Limb (tissue), 2 donors: Measurements from ENCODE around the gene VEGFA.
A peak's percentile ranks its signal among the peaks of the same experiment; 100 is the strongest.

Experiments used
- DNase-seq, 2 donors: peaks; one replicate each; pipeline ENCODE4 v3.0.0-alpha.2; 2016; ENCODE audit errors: extremely low spot score in 2 of 2

Gene VEGFA

GRCh38 chr6:43769526-43770371, at the start of gene VEGFA:
Gene VEGFA, plus strand, starts transcription at chr6:43770211.
- DNase-seq, result peak; percentile 91 to 96

GRCh38 chr6:43720999-43721398, 49.0 kb upstream of the VEGFA start:
- DNase-seq, result no peak

- DNase-seq, result no peak
These were observed 47.0 kb upstream of the VEGFA start for GRCh38 chr6:43722920-43723545.

- no peak for DNase-seq
These were observed 46.2 kb upstream of the VEGFA start for GRCh38 chr6:43723737-43724295.

DNA sequence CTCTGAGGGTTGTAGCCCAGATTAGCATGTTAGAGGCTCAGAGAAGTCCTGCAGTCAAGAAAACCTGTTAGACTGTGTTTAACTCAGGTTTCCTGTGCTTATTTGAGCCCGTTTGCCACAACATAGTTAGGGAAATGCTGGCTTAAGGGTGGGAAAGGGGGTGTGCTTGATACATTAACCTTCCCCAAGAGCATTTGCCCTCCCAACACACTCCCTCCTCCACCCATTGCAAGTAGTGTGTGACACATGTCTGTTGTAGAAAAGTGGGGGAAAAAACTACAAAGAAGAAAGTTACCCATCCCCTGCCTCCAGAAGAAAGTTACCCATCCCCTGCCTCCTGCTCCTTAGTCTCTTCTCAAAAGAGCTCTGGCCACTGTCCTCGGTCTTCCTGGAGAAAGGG, 45.7 kb upstream of the VEGFA start:
- no peak for DNase-seq

DNA sequence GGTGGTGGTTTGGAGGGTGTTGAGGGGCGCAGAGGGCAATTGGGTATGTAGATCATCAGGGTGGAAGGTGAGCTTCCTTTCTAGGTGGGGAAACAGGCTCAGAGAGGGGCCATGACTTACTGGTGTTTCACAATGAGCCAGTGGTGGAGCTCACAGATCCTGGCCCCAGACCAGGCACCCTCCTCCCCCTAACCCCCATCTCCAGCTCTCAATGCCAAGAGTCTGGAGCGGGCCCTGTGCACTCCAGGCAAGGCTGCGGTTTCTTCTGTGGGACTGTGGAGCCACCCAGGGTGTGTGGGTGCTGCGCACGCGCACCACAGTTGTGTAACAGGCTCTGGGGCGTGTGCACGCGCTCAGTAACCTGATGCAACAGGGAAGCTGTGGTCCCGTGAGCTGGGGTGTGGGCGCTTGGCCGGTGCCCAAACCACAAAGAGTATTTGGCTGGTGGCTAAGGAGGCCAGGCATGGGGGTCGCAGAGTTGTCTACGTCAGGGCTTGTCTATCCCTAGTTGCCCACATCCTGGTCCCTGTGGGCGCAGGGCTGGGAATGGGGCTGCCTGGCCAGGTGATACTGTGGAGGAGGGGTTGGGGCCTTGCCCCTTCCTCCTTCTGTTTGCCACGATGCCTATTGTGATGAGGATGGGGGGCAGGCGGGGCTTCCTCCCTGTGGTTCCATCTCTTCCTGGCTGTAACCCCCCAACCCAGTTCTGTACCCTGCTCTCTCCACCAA, 44.9 kb upstream of the VEGFA start:
- peak; percentile 61 to 83 for DNase-seq

GRCh38 chr6:43725643-43726580, 44.1 kb upstream of the VEGFA start:
- DNase-seq, result no peak

DNA sequence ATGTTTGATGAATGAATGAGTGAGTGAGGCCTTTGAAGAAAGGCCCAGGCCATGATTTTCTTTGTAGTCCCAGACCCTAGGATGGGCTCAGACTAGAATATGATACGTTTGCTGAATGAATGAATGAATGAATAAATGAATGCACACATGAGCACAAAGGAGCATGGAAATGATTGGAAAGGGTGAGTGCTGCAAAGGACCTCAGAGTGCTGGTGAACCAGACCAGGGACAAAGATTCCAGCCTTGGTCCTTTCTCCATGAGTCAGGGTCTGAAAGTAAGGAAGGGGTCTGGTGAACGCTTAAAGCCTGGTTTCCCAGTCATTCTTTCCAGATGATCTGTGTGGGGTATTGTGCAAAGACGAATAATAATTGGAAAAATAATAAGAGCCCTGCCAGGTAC, 42.4 kb upstream of the VEGFA start:
- DNase-seq, result no peak

- peak in 1 of 2 donors; percentile 1 for DNase-seq
These were observed 41.4 kb upstream of the VEGFA start for GRCh38 chr6:43728586-43728985.

DNA sequence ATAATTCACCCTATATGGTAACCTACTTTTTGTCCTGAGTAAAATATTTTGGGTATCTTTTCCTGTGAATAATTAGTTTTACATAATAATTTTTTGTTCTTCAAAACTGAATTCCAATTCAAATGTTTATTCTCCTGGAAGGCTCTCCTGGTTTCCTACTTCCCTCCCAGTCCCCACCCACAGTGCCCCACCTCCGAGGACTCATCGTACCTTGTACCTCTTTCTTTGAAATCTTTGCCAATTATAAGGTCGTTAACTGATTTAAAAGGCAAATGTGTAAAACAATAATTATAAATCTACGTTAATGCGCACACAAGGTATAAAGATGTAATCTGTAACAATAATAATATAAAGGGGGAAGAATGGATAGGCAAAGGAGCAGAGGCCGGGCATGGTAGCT, 40.5 kb upstream of the VEGFA start:
- no peak for DNase-seq

DNA sequence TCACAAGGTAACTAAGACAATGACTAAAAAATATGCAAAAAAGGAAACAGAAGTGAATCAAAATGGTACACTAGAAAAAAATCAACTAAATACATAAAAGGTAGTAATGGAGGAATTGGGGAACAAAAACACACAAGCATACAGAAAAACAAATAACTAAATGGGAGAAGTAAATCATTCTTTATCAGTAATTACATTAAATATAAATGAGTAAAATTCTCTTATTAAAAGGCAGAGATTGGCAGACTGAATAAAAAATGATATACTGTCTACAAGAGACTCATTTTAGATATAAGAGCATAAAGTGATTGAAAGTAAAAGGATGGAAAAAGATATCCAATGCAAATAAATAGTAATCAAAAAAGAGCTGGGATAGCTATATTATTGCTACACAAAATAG, 39.4 kb upstream of the VEGFA start:
- no peak for DNase-seq

- no peak for DNase-seq
These were observed 36.3 kb upstream of the VEGFA start for GRCh38 chr6:43733471-43734293.

- no peak for DNase-seq
These were observed 35.7 kb upstream of the VEGFA start for GRCh38 chr6:43734294-43734665.

DNA sequence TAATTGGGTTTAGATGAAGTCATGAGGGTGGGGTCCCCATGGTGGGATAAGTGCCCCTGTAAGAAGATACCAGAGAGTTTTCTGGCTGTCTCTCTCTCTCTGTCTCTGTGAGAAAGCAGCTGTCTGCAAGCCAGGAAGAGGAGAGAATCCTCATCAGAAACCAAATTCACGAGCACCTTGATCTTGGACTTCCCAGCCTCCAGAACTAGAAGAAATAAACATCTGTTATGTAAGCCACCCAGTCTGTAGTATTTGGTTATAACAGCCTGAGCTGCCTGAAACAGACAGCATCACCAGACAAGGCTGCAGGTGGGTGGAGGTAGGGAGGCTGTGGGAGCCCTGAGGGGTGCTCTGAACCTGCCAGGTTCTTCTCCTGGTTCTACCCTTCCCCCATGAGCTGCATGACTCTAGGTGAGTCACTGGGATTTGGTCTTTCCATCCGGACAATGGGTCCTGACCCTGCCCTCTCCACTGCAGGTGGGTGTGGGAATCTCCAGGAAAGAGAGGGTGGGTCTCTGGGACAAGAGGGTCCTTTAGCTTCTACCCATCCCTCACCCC, 34.3 kb upstream of the VEGFA start:
- no peak for DNase-seq

DNA sequence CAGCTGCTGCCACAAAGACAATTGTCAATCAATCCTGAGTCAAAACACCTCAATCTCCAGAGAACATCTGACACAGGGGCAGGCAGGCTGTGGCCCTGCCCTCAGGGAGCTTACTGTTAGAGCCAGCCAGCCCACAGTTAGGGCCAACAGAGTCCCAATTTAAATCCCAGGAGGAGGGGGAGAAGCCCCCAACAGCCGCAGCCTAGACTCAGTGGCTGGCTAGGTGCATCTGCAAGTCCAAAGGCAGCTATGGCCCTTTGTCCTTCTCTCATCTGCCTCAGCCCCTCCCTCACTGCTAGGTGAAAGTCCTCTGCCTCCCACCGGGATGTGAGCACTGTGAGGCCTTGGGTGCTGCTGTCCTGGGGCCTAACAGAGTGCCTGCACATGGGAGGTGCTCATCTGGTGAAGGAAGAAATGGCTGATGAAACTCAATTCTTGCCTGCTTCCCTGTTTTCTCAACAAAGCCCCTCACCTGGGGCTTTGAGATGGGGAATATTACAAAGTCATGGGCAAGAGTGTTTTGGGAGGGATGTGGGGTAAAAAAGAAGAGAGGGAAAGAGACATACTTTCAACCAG, 33.7 kb upstream of the VEGFA start:
- no peak for DNase-seq

DNA sequence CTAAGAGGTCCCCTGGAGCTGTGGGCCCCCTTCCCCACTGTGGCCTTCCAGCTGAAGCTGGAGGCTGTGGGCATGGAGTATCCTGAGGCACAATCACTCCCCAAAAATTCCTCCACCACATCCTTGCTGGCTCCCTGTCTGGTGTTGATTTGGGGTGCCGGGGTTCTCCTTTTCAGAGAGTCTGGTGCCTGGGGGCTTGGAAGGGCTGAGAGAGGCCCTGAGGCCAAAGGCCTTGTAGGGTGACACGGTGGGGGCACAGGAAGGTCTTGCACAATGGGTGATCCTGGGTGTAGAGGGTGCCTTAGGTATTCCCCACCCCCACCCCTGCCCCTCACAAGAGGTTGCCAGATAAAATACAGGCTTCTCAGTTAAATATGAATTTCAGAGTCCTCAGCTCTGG, 33.2 kb upstream of the VEGFA start:
- DNase-seq, result no peak

- peak in 1 of 2 donors; percentile 15 for DNase-seq
These were observed 32.5 kb upstream of the VEGFA start for GRCh38 chr6:43737272-43738081.

GRCh38 chr6:43738267-43738676, 31.7 kb upstream of the VEGFA start:
- no peak for DNase-seq
